Jurkat, Clone E6-1 (cell line): ENCODE measurements around the gene DLGAP1.
"Not testable (repeated sequence)": the region's sequence is repeated elsewhere in the genome, so short reads cannot be mapped to it uniquely, and the experiment has no call there.

ENCODE experiments used
- DNase-seq: peaks from one replicate; pipeline ENCODE4 v3.0.0-alpha.2; 2011; ENCODE audit warnings: low read depth, low spot score
- H3K4me3 ChIP-seq: 2 replicates; pipeline ENCODE4 v1.5.1; 2011; ENCODE audit warnings: mild to moderate bottlenecking, low read length, control low read depth, moderate library complexity

DLGAP1 gene

GRCh38 chr18:4399929-4400328, 55.2 kb downstream of the DLGAP1 start:
- no peak overlapping the region for H3K4me3 ChIP-seq
- no peak for DNase-seq

DNA sequence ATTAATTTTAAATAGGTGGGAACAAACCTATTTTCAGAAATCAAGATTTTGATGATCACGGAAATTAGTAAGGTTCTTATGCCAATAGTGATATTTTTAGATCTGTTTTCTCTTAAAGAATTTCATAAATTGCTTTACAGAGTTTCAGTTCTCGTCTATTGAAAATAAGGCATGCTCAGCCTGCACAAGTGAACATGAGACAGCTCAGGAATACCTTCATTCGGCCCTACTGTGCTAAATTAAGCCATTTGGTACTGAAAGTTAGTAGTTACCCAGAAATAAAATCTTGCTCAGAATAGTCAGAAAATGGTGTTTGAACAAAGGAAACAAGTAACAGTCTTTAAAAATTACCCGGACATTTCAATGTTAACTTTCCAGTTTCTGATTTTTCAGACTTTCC, 60.4 kb downstream of the DLGAP1 start:
- DNase-seq, result no peak
- H3K4me3 ChIP-seq, result no peak overlapping the region

DNA sequence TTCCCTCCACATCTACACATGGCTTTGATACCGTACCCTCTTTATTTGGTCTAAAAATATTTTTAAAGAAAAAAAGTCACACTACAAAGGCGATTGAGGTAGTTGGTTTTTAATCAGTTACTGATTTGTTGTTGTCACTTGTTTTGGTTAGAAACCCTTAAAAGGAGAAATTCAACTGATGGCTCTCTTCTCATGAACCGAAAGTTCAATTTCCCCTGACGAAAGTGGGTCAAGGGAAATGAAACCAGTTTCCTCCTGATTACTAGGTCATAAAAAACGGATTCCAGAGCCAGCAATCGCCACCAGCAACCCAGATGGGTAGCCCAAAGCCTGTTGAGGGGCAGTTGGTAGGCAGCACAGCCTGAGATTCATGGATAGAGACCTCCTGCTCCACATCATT, 63.2 kb downstream of the DLGAP1 start:
- DNase-seq, result no peak
- no peak overlapping the region for H3K4me3 ChIP-seq

DNA sequence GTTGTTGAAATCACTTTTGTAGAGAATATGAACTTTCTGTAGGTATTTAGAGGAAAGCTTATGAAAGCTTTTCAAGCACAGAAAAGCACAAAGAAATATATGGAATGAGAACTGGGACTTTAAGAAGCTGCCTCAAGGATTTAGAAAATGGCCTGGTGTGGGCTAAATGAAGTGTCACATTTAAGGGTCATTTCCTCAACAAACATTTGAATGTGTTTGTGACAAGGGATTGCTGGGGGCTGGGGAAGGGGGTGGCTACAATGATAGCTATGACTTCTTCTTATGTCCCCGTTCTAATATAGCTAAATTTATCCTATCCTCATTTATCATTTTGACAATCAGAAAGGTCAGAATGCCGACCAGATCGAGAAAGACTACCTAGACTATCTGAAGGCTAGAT, 69.2 kb downstream of the DLGAP1 start:
- no peak for DNase-seq
- no peak overlapping the region for H3K4me3 ChIP-seq

DNA sequence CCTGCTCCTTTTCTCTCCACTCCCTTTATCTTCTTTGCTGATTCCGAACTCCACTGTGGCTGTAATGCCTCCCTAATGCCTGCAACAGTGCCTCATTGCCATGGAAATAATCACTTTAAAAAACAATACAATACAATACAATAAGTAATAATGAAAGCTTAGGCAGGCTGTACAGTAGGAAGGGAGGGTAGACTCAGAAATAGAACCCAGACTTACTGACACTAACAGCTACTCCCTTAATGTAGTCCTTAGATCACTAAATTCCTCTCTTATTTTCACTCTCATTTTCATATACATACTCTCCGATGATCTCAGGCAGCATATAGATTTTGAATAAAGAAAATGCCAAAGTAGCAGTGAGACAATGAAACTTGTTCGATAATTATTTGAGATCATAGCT, 70.2 kb downstream of the DLGAP1 start:
- no peak overlapping the region for H3K4me3 ChIP-seq
- no peak for DNase-seq

DNA sequence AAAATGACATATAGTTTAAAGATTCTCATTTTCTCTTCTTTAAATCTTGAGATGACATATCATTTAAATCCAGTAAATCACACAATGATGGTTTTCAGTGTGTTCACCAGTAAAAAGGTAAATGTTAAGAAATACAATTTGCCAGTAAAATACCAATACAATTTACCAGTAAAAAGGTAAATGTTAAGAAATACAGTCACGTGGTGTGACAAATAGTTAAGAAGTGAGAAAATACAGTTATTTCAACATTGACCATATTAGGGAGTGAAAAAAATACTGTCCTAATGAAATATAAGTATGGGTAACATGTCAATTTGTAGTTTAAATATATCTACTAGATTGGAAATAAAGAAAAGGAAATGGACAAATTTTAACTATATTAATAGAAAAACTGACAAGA, 80.5 kb downstream of the DLGAP1 start:
- no peak overlapping the region for H3K4me3 ChIP-seq
- no peak for DNase-seq

DNA sequence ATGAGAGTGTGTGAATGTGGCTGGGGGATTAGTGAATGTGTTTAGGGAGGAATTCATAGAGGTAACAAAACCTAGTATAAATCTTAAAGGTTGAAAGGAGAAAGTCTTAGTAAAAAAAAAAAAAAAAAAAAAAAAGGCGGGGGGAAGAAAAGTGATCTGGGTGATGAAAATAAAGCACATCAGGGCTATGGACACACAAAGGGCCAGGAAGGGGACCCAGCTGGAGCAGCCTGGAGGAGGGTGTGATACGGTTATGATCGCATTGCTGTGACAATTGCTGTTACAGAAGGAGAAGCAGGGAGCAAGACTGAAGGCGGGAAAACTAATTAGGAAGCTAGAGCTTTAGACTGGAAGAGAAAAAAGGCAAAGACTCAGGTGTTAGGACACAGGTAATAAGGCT, 85.4 kb downstream of the DLGAP1 start:
- no peak overlapping the region for H3K4me3 ChIP-seq

DNA sequence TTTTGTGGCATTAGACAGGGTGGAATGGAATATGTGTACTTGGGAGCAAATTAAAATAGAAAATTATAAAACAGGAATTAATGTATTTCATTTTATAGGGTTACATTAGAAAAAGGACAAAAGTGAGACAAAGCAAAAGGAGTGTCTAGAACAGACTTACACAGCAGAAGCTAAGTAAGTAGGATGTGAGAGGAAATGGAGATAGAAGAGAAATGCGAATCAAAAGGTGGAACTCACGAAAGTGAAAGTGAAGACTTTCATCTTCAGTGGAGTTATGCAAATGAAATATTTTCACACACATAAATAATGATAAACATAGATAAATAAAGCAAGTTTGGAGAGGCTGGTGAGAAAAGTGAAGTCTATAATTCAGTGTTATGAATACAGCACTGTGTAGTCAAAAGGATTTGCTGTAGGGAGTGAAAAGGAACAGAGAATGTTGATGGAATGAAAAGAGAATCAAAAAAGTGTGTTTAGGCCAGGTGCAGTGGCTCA, 94.8 kb downstream of the DLGAP1 start:
- no peak for DNase-seq
- H3K4me3 ChIP-seq, result no peak overlapping the region

More for the DNA sequence above, 85.4 kb downstream of the DLGAP1 start:
- DNase-seq, result no peak

- no peak for DNase-seq
- H3K4me3 ChIP-seq, result no peak overlapping the region
These were observed 96.5 kb downstream of the DLGAP1 start for GRCh38 chr18:4358618-4359017.

GRCh38 chr18:4357579-4357978, 97.5 kb downstream of the DLGAP1 start:
- no peak for DNase-seq
- no peak overlapping the region for H3K4me3 ChIP-seq

DNA sequence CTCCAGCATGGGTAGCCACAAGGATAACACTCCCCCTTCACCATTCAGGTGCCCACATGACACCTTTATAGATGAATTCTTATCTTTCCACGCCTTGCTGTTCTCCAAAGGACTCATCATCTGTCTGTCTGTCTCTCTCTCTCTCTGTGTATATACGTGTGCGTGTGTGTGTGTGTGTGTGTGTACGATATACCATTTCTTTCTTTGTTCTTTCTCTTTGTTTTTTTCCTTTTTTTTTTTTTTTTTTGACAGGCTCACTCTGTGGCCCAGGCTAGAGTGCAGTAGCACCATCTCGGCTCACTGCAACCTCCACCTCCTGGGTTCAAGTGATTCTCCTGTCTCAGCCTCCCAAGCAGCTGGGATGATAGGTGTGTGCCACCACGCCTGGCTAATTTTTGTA, 98.2 kb downstream of the DLGAP1 start:
- no peak overlapping the region for H3K4me3 ChIP-seq
- no peak for DNase-seq

GRCh38 chr18:4353853-4354418, 101.2 kb downstream of the DLGAP1 start:
- no peak overlapping the region for H3K4me3 ChIP-seq
- DNase-seq, result no peak

GRCh38 chr18:4352746-4353551, 102.2 kb downstream of the DLGAP1 start:
- no peak overlapping the region for H3K4me3 ChIP-seq
- no peak for DNase-seq

DNA sequence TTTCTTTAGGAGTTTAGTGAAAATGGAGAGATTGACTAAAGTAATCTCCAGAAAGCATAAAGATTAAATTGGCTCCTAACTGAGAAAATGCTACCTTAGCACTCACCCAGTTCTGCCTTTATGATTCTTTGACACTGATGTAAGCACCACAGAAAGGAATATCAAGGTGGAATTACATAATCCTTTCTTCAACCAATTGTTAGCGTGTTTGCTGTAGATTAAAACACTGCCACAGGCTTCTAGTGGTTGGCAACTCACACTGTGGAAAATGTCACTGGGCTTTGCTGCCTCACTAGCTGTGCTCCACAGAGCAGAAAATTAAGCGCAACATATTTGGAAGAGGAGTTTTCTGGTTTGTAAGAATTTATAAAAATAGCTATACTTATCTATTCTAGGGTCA, 104.1 kb downstream of the DLGAP1 start:
- no peak overlapping the region for H3K4me3 ChIP-seq
- DNase-seq, result no peak

DNA sequence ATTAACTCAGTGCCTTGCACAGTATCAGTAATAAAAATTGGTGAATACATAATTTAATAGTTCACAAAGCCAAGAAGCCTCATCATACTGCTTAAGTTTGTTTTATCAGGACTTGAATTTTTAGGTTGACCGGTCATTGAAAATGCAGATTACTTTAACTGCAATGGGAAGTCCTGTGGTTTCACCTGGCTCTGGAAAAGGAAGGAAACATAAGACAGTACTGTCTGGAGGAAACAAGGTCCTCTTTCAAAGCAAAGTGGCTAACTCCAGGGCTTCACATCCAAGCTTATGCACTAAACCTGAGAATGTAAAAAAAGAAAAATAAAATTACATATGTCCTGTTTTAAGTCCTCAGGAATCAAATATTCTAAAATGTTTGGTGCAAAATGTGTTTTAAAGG, 119.7 kb downstream of the DLGAP1 start:
- DNase-seq, result no peak
- no peak overlapping the region for H3K4me3 ChIP-seq

DNA sequence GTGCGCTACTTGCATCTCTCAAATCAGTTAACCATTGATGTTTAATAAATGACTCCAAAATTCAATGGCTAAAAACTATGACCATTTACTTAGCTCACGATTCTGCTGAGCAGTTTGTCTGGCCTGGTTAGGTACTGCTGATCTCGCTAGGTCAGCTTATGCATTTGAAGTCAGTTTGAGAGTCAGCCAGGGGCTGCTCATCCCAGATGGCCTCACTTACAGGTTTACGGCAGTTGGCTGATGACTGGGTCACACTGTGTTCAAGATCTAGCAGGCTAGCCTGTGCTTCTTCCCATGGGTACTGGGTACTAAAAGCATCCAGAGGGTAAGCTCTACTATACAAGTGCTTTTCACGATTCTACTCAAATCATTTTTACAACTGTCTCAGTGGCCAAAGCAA, 122.1 kb downstream of the DLGAP1 start:
- H3K4me3 ChIP-seq, result no peak overlapping the region

GRCh38 chr18:4319738-4320677, 135.1 kb downstream of the DLGAP1 start:
- no peak overlapping the region for H3K4me3 ChIP-seq
- no peak for DNase-seq

More for the DNA sequence above, 122.1 kb downstream of the DLGAP1 start:
- DNase-seq, result no peak

GRCh38 chr18:4318311-4318710, 136.8 kb downstream of the DLGAP1 start:
- no peak overlapping the region for H3K4me3 ChIP-seq
- no peak for DNase-seq

GRCh38 chr18:4311945-4312344, 143.2 kb downstream of the DLGAP1 start:
- H3K4me3 ChIP-seq, result not testable (repeated sequence)

DNA sequence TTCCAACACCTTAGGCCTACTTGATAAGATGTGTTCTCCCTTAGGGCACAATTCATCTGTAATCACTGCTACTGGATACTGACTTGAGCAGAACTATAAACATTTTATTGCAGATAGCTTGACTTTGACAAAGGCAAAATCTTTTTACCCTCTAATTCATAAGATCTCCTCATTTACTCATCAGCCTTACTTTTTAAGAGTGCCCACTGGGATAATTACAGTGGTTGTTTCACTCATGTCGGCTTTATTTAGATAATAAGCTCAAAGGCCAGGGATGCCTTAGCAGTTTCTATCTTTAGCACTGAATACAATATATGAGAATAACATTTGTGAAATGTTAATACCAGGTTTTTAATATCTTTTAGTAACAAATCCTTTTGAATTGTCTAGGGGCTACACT, 144.0 kb downstream of the DLGAP1 start:
- no peak overlapping the region for H3K4me3 ChIP-seq
- no peak for DNase-seq

More at GRCh38 chr18:4311945-4312344, 143.2 kb downstream of the DLGAP1 start:
- not testable (repeated sequence) for DNase-seq
